Caco-2 (cell line): ENCODE data around the gene ZDHHC14. TPM values are rescaled to one million over a fixed set of nuclear protein-coding genes. Genes with fewer than 3 reads are reported as not detected.

ENCODE experiments used
- BruUV-seq: library from RNA; stranded (reverse); fragments of 400-500 nt; replicated peaks from 2 replicates; lab custom pipeline; 2021; lab: Mats Ljungman, UMichigan
- CTCF ChIA-PET: fragments of 300-600 bp; sonication (Branson Sonifier 250); formaldehyde crosslinking; loops from one replicate; lab custom pipeline; 2022; ENCODE audit warnings: antibody characterized with exemption; lab: Charles Lee
- POLR2A ChIA-PET: fragments of 300-600 bp; sonication (Branson Sonifier 250); formaldehyde crosslinking; loops from one replicate; lab custom pipeline; 2022; ENCODE audit warnings: antibody characterized with exemption; lab: Charles Lee
- DNase-seq, 2 experiments: peaks; one replicate each; pipeline versions ENCODE4 v3.0.0 to v3.0.0-alpha.2; 2020 to 2022
- H3K27me3 ChIP-seq: replicated peaks from 2 replicates; pipeline ENCODE4 v1.6.0; 2011; ENCODE audit warnings: low read length; ENCODE audit not compliant: control insufficient read depth, insufficient read depth
- H3K36me3 ChIP-seq: 2 replicates; pipeline ENCODE4 v1.5.1; 2011; ENCODE audit warnings: low read length; ENCODE audit not compliant: control insufficient read depth, insufficient read depth
- H3K4me1 ChIP-seq: fragments of 250-450 bp; sonication (Bioruptor Pico); 2 replicates; pipeline ENCODE4 v1.5.1; 2020; ENCODE audit warnings: mild to moderate bottlenecking
- H3K4me3 ChIP-seq: 2 replicates; pipeline ENCODE4 v1.5.1; 2011; ENCODE audit warnings: low read depth, mild to moderate bottlenecking, control low read depth, low read length
- H3K9me3 ChIP-seq: fragments of 250-450 bp; sonication (Bioruptor Pico); 2 replicates; pipeline ENCODE4 v1.5.1; 2020; ENCODE audit warnings: mild to moderate bottlenecking, moderate library complexity
- H3K27ac Mint-ChIP-seq: one replicate; pipeline ENCODE4 v1.8.0; 2022; ENCODE audit warnings: mixed read lengths; ENCODE audit not compliant: unreplicated experiment
- H3K27me3 Mint-ChIP-seq: one replicate; pipeline ENCODE4 v1.8.0; 2022; ENCODE audit warnings: mixed read lengths; ENCODE audit not compliant: insufficient read depth, unreplicated experiment
- H3K36me3 Mint-ChIP-seq: one replicate; pipeline ENCODE4 v1.8.0; 2022; ENCODE audit warnings: mild to moderate bottlenecking, mixed read lengths; ENCODE audit not compliant: insufficient read depth, unreplicated experiment
- H3K4me1 Mint-ChIP-seq: one replicate; pipeline ENCODE4 v1.8.0; 2022; ENCODE audit warnings: low read depth, mixed read lengths; ENCODE audit not compliant: unreplicated experiment
- H3K4me3 Mint-ChIP-seq: one replicate; pipeline ENCODE4 v1.8.0; 2022; ENCODE audit warnings: mild to moderate bottlenecking, moderate library complexity, mixed read lengths; ENCODE audit not compliant: unreplicated experiment
- H3K9me3 Mint-ChIP-seq: one replicate; pipeline ENCODE4 v1.8.0; 2022; ENCODE audit warnings: mixed read lengths; ENCODE audit not compliant: unreplicated experiment
- intact Hi-C: fragments of 100-400 bp; cut with micrococcal nuclease; formaldehyde crosslinking; loops from one replicate; pipeline ENCODE4 v1.10.0; 2022; ENCODE audit not compliant: unreplicated experiment
- total RNA-seq: library from RNA; stranded (reverse); gene quantifications from 2 replicates; pipeline ENCODE4 v1.2.3, GENCODE V29; 2022
- TF ChIP-seq, protein P1 (sequence below), 2 experiments: fragments of 200-600 bp in 1 of 2; IDR thresholded peaks; 1 replicate in 1 of 2; 2 replicates in 1 of 2; pipeline versions ENCODE4 v1.5.1 to v1.8.0; 2011 to 2022; ENCODE audit warnings: antibody characterized with exemption in 1 of 2, control low read depth in 1 of 2, inconsistent platforms in 1 of 2, low read depth in 1 of 2, low read length in 1 of 2, mild to moderate bottlenecking in 1 of 2, moderate library complexity in 1 of 2; ENCODE audit not compliant: insufficient read depth in 1 of 2, severe bottlenecking in 1 of 2, unreplicated experiment in 1 of 2

Gene ZDHHC14
- total RNA-seq, 1 experiment from 2014 or later = 22.1 TPM

DNA sequence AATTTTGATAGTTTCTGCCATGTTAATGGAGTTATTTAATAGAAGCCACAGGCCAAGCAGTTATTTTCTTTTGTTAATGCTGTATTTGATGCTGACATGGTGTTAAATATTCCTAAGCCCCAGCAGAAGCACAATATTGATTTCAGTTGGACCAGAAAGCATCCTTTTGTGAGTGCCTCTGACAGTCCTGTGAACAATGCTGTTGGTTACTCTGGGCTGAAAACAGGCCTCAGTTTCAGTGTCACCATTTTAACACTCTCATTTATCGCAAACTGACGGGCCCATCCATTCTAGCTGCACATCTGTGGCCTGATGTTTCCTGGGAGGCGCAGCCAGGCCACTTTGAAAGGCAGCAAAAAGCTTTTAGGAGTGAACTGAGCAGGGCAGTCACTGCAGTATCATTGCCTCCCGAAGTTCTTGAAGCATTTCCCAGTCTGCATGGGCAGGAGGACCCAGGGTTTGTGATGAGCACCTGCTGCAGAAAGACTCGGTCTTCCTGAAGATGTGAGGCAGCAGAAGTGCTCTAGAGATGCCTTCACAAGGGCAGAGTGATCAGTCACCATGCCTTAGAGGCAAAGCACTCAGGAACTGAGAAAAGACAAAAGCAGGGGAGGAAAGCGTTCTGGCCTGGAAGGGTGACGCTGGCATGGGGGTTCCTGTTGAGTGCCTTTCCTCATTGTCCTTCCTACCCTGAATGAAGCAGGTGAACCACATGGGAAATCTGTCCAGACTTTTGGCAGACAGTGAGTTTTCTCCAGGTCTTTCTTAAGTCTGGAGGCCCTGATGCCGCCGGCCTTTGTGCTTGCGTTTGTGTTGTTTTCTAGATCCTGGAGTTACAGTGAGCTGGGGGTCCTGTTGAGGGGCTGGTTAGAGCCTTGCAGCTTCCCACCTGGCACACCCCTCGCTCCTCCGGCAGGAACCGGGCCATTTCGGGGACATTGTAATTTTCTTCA lies 74.0 kb downstream of the ZDHHC14 start:
- no TSS peak for BruUV-seq
- H3K36me3 Mint-ChIP-seq = peaks cover 5% of the 10 kb centered on the region
- CTCF ChIA-PET = no interaction called here

GRCh38 chr6:157455731-157456523 lies 74.9 kb downstream of the ZDHHC14 start:
- Mint-ChIP-seq H3K4me1 (peaks cover 16% of the 10 kb centered on the region), H3K36me3 (peaks cover 5% of the 10 kb centered on the region), H3K4me3 (no peak overlapping the region), H3K27me3 (no peaks in the 10 kb centered on the region), H3K27ac (peak overlapping the region; percentile 61), H3K9me3 (no peaks in the 10 kb centered on the region)
- intact Hi-C loops = loop anchor here (10.0 kb wide), 1 partner anchor 131 kb away; the partner anchor contains the start of gene TMEM242
- Histone ChIP-seq H3K4me3 (no peak overlapping the region), H3K36me3 (no peaks in the 10 kb centered on the region), H3K9me3 (no peaks in the 10 kb centered on the region), H3K4me1 (peaks cover 6% of the 10 kb centered on the region; the same call in 1 of the 2 replicates), H3K27me3 (no peaks in the 10 kb centered on the region)
- TF ChIP-seq, protein P1, sequence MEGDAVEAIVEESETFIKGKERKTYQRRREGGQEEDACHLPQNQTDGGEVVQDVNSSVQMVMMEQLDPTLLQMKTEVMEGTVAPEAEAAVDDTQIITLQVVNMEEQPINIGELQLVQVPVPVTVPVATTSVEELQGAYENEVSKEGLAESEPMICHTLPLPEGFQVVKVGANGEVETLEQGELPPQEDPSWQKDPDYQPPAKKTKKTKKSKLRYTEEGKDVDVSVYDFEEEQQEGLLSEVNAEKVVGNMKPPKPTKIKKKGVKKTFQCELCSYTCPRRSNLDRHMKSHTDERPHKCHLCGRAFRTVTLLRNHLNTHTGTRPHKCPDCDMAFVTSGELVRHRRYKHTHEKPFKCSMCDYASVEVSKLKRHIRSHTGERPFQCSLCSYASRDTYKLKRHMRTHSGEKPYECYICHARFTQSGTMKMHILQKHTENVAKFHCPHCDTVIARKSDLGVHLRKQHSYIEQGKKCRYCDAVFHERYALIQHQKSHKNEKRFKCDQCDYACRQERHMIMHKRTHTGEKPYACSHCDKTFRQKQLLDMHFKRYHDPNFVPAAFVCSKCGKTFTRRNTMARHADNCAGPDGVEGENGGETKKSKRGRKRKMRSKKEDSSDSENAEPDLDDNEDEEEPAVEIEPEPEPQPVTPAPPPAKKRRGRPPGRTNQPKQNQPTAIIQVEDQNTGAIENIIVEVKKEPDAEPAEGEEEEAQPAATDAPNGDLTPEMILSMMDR (IDR thresholded peaks at IDR 0.05; ENCODE audit: insufficient read depth in 1 of 2, low read depth in 1 of 2, low read length in 1 of 2, severe bottlenecking in 1 of 2, unreplicated experiment in 1 of 2) = no peak
- ChIA-PET CTCF (no interaction called here), POLR2A (no interaction called here)
- no TSS peak for BruUV-seq
- no peak for DNase-seq

More for the DNA sequence above, 74.0 kb downstream of the ZDHHC14 start:
- Histone ChIP-seq H3K4me1 (peaks cover 8% of the 10 kb centered on the region), H3K4me3 (no peak overlapping the region), H3K27me3 (no peaks in the 10 kb centered on the region), H3K9me3 (no peaks in the 10 kb centered on the region), H3K36me3 (no peaks in the 10 kb centered on the region)
- H3K27me3 Mint-ChIP-seq = no peaks in the 10 kb centered on the region
- POLR2A ChIA-PET = no interaction called here
- intact Hi-C loops = loop anchor here (10.0 kb wide), 1 partner anchor 130 kb away; the partner anchor contains the start of gene TMEM242
- H3K4me3 Mint-ChIP-seq = no peak overlapping the region
- TF ChIP-seq, protein P1 (IDR thresholded peaks at IDR 0.05; ENCODE audit: insufficient read depth in 1 of 2, low read depth in 1 of 2, low read length in 1 of 2, severe bottlenecking in 1 of 2, unreplicated experiment in 1 of 2) = no peak
- peaks cover 19% of the 10 kb centered on the region for H3K4me1 Mint-ChIP-seq
- H3K9me3 Mint-ChIP-seq = no peaks in the 10 kb centered on the region
- H3K27ac Mint-ChIP-seq = peak overlapping the region; percentile 61
- DNase-seq = no peak

DNA sequence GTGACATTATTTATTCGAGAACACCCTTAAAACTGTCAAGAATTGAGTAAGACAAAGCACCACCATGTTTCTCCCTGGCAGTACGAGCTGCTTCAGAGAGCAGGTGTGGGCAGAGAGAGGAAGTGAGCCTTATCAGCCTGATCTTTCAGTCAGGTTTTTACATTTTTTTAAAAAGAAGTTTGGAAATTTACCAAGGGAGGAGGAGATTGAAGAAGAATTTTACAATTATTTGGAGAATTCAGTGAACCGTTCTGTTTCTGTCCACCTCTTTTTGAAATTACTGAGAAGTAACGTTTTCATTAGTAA lies 75.5 kb downstream of the ZDHHC14 start:
- Histone ChIP-seq H3K4me3 (no peak overlapping the region), H3K36me3 (no peaks in the 10 kb centered on the region), H3K4me1 (peaks cover 6% of the 10 kb centered on the region; the same call in 1 of the 2 replicates), H3K9me3 (no peaks in the 10 kb centered on the region), H3K27me3 (no peaks in the 10 kb centered on the region)
- H3K36me3 Mint-ChIP-seq = peaks cover 5% of the 10 kb centered on the region
- ChIA-PET POLR2A (no interaction called here), CTCF (interaction anchor here (0.7 kb wide), 1 partner anchor 114 kb away, joined by 6 read pairs; no protein-coding TSS in a partner anchor)
- H3K27ac Mint-ChIP-seq = no peak overlapping the region
- no peak overlapping the region for H3K4me3 Mint-ChIP-seq
- H3K9me3 Mint-ChIP-seq = no peaks in the 10 kb centered on the region
- H3K27me3 Mint-ChIP-seq = no peaks in the 10 kb centered on the region
- intact Hi-C loops = loop anchor here (10.0 kb wide), 1 partner anchor 132 kb away; the partner anchor contains the start of gene TMEM242
- TF ChIP-seq, protein P1 (IDR thresholded peaks at IDR 0.05; ENCODE audit: insufficient read depth in 1 of 2, low read depth in 1 of 2, low read length in 1 of 2, severe bottlenecking in 1 of 2, unreplicated experiment in 1 of 2) = no peak
- DNase-seq = no peak
- BruUV-seq = no TSS peak
- H3K4me1 Mint-ChIP-seq = peaks cover 16% of the 10 kb centered on the region
